GM18520 (cell line): ENCODE data around the gene HDAC1.
"Not testable (repeated sequence)": the region's sequence is repeated elsewhere in the genome, so short reads cannot be mapped to it uniquely, and the experiment has no call there.

Experiments
- ATAC-seq: cut with Tn5 transposase; IDR thresholded peaks from one replicate; pipeline ENCODE4 v1.9.1; 2021; ENCODE audit not compliant: unreplicated experiment

The HDAC1 gene

GRCh38 chr1:32342704-32343103, 50.8 kb downstream of the HDAC1 start:
- ATAC-seq: no peak

- ATAC-seq: no peak
These were observed 53.5 kb downstream of the HDAC1 start for GRCh38 chr1:32345289-32345827.

- no peak for ATAC-seq
These were observed 54.8 kb downstream of the HDAC1 start for GRCh38 chr1:32346532-32347157.

GRCh38 chr1:32349211-32349708, 57.4 kb downstream of the HDAC1 start:
- no peak for ATAC-seq

- peak; percentile 10 for ATAC-seq
These were observed 59.0 kb downstream of the HDAC1 start for GRCh38 chr1:32350785-32351398.

- peak; percentile 75 for ATAC-seq
These were observed 59.7 kb downstream of the HDAC1 start for GRCh38 chr1:32351399-32352238.

- no peak for ATAC-seq
These were observed 60.4 kb downstream of the HDAC1 start for GRCh38 chr1:32352239-32352745.

- ATAC-seq: no peak
These were observed 61.0 kb downstream of the HDAC1 start for GRCh38 chr1:32352831-32353383.

- no peak for ATAC-seq
These were observed 61.5 kb downstream of the HDAC1 start for GRCh38 chr1:32353431-32353830.

- ATAC-seq: no peak
These were observed 62.1 kb downstream of the HDAC1 start for GRCh38 chr1:32353886-32354570.

- not testable (repeated sequence) for ATAC-seq
These were observed 63.9 kb downstream of the HDAC1 start for GRCh38 chr1:32355778-32356177.

GRCh38 chr1:32356478-32356877, 64.6 kb downstream of the HDAC1 start:
- no peak for ATAC-seq

- ATAC-seq: no peak
These were observed 65.7 kb downstream of the HDAC1 start for GRCh38 chr1:32357614-32358013.

GRCh38 chr1:32358435-32358834, 66.6 kb downstream of the HDAC1 start:
- no peak for ATAC-seq

- ATAC-seq: no peak
These were observed 69.4 kb downstream of the HDAC1 start for GRCh38 chr1:32361308-32361673.

GRCh38 chr1:32361674-32362473, 70.0 kb downstream of the HDAC1 start:
- ATAC-seq: no peak

GRCh38 chr1:32362474-32363313, 70.8 kb downstream of the HDAC1 start, which contains the start of the genes FAM229A and TSSK3:
FAM229A (minus strand) TSS chr1:32362485; CDS start chr1:32362091, 394 bp downstream.
TSSK3 (plus strand) TSS chr1:32362539; CDS start chr1:32362702, 163 bp downstream.
- ATAC-seq: no peak

- no peak for ATAC-seq
These were observed 71.8 kb downstream of the HDAC1 start for GRCh38 chr1:32363713-32364112.

GRCh38 chr1:32364836-32365235, 73.0 kb downstream of the HDAC1 start:
- ATAC-seq: no peak
